A549 (cell line): ENCODE data around the gene MYO1C. TPM values are rescaled to one million over a fixed set of nuclear protein-coding genes. Genes with fewer than 3 reads are reported as not detected.

Source experiments
- CBX2 ChIP-seq: fragments of 200-600 bp; sonication (generic); IDR thresholded peaks from 2 replicates; pipeline ENCODE4 v1.6.1; 2016; ENCODE audit warnings: low read depth, mild to moderate bottlenecking, borderline replicate concordance
- CHD2 ChIP-seq: fragments of 150-350 bp; IDR thresholded peaks from 2 replicates; pipeline ENCODE4 v1.6.1; 2014; ENCODE audit warnings: low read length; ENCODE audit not compliant: partially characterized antibody
- CHD4 ChIP-seq: fragments of 200-600 bp; sonication (generic); IDR thresholded peaks from 2 replicates; pipeline ENCODE4 v1.6.1; 2016; ENCODE audit warnings: antibody characterized with exemption, mild to moderate bottlenecking, borderline replicate concordance
- CTCF ChIP-seq: fragments of >200 bp; sonication (Bioruptor Twin); formaldehyde crosslinking; IDR thresholded peaks from 3 replicates; pipeline ENCODE4 v1.5.1; 2016
- EHF ChIP-seq: fragments of 250-450 bp; sonication (Bioruptor Pico); IDR thresholded peaks from 2 replicates; pipeline ENCODE4 v1.5.0; 2020; ENCODE audit warnings: mild to moderate bottlenecking
- ELK1 ChIP-seq: fragments of 150-350 bp; IDR thresholded peaks from 2 replicates; pipeline ENCODE4 v1.6.1; 2014; ENCODE audit warnings: low read depth, mild to moderate bottlenecking, low read length
- FOXS1 ChIP-seq: fragments of 250-450 bp; sonication (Bioruptor Pico); IDR thresholded peaks from 2 replicates; pipeline ENCODE4 v1.5.0; 2020; ENCODE audit warnings: mild to moderate bottlenecking, moderate library complexity
- GATA3 ChIP-seq: IDR thresholded peaks from 2 replicates; pipeline ENCODE4 v1.6.1; 2012; ENCODE audit warnings: borderline replicate concordance
- HES2 ChIP-seq: fragments of >200 bp; sonication (Bioruptor Twin); formaldehyde crosslinking; IDR thresholded peaks from 2 replicates; pipeline ENCODE4 v1.6.1; 2016
- HOXA7 ChIP-seq: fragments of 250-450 bp; sonication (Bioruptor Pico); IDR thresholded peaks from 2 replicates; pipeline ENCODE4 v1.5.0; 2020; ENCODE audit warnings: mild to moderate bottlenecking, moderate library complexity
- HOXB13 ChIP-seq: fragments of 250-450 bp; sonication (Bioruptor Pico); IDR thresholded peaks from 2 replicates; pipeline ENCODE4 v1.5.0; 2020; ENCODE audit warnings: low read depth, mild to moderate bottlenecking, moderate library complexity
- MAX ChIP-seq: IDR thresholded peaks from 2 replicates; pipeline ENCODE4 v1.6.1; 2012
- MYC ChIP-seq: IDR thresholded peaks from 2 replicates; pipeline ENCODE4 v1.6.1; 2012; ENCODE audit warnings: mild to moderate bottlenecking, inconsistent platforms, low read length, improper control_type of control experiment, borderline replicate concordance
- NFE2L2 ChIP-seq: fragments of 150-350 bp; conservative IDR thresholded peaks from 2 replicates; pipeline ENCODE4 v1.6.1; 2014; ENCODE audit warnings: low read length
- NPAS2 ChIP-seq: fragments of 250-450 bp; sonication (Bioruptor Pico); IDR thresholded peaks from 2 replicates; pipeline ENCODE4 v1.8.0; 2022; ENCODE audit warnings: mild to moderate bottlenecking, moderate library complexity, borderline replicate concordance
- NR3C1 ChIP-seq: fragments of >200 bp; sonication (Bioruptor Twin); formaldehyde crosslinking; IDR thresholded peaks from 3 replicates; pipeline ENCODE4 v1.6.1; 2017
- PBX3 ChIP-seq: IDR thresholded peaks from 2 replicates; pipeline ENCODE4 v1.6.1; 2012
- PHF8 ChIP-seq: fragments of 200-600 bp; sonication (generic); IDR thresholded peaks from 2 replicates; pipeline ENCODE4 v1.6.1; 2016; ENCODE audit warnings: low read depth, mild to moderate bottlenecking, antibody characterized with exemption, moderate library complexity, borderline replicate concordance
- POLR2AphosphoS2 ChIP-seq: conservative IDR thresholded peaks from 2 replicates; pipeline ENCODE4 v1.6.1; 2012; ENCODE audit warnings: low read length, improper control_type of control experiment, inconsistent platforms
- RAD21 ChIP-seq, 2 experiments: fragments of >200 bp in 1 of 2; sonication (Bioruptor Twin) in 1 of 2; formaldehyde crosslinking in 1 of 2; IDR thresholded peaks in 1 of 2; conservative IDR thresholded peaks in 1 of 2; 2 replicates in 1 of 2; 3 replicates in 1 of 2; pipeline ENCODE4 v1.6.1; 2012 to 2018; ENCODE audit warnings: inconsistent platforms in 1 of 2
- REST ChIP-seq: fragments of 200-600 bp; sonication (generic); IDR thresholded peaks from 2 replicates; pipeline ENCODE4 v1.6.1; 2016; ENCODE audit warnings: antibody characterized with exemption, mild to moderate bottlenecking, moderate library complexity
- RFX5 ChIP-seq: fragments of 450-650 bp; IDR thresholded peaks from 2 replicates; pipeline ENCODE4 v1.7.1; 2014; ENCODE audit warnings: antibody characterized with exemption, mild to moderate bottlenecking, moderate library complexity
- SMC3 ChIP-seq: fragments of >200 bp; sonication (Bioruptor Twin); formaldehyde crosslinking; IDR thresholded peaks from 3 replicates; pipeline ENCODE4 v1.6.1; 2018; ENCODE audit warnings: inconsistent platforms
- SREBF2 ChIP-seq: fragments of 450-650 bp; IDR thresholded peaks from 2 replicates; pipeline ENCODE4 v1.6.1; 2014; ENCODE audit warnings: mild to moderate bottlenecking, moderate library complexity
- TP53 ChIP-seq: fragments of 250-450 bp; sonication (Bioruptor Pico); IDR thresholded peaks from 2 replicates; pipeline ENCODE4 v1.5.0; 2021; ENCODE audit warnings: mild to moderate bottlenecking, moderate library complexity
- ZNF302 ChIP-seq: fragments of 250-450 bp; sonication (Bioruptor Pico); IDR thresholded peaks from 2 replicates; pipeline ENCODE4 v1.9.0; 2021; ENCODE audit warnings: inconsistent platforms, mild to moderate bottlenecking, moderate library complexity
- polyA plus RNA-seq, 4 experiments: library from polyadenylated mRNA; depleted of rRNA in 3 of 4; stranded (reverse); fragments of >200 nt; fragmentation: RNase III in 1 of 4; extraction: RNeasy Plus Mini Kit Qiagen cat#74134 plus additional on column Dnase treatment in 1 of 4; gene quantifications; 2 replicates in 3 of 4; 3 replicates in 1 of 4; pipeline ENCODE4 v1.2.3, GENCODE V29; 2011 to 2017

The MYO1C gene
- polyA plus RNA-seq, 2 of the 4 experiments (the other 2 are of a cell fraction): 101 to 123 TPM

GRCh38 chr17:1487939-1488825 lies 4.3 kb downstream of the MYO1C start (continued):
- TF ChIP-seq CTCF (0 out of 3 replicates have a peak, but pooled peaks have one; percentile 16), PHF8 (peak; percentile 50; the same call in 1 of the 2 replicates), TP53 (CRISPR knock-in tag) (0 out of 2 replicates have a peak, but pooled peaks have one; percentile 36), ELK1 (no peak), HOXB13 (no peak), PBX3 (peak; percentile 62; the same call in 1 of the 2 replicates), HES2 (no peak), POLR2AphosphoS2 (no peak), ZNF302 (CRISPR knock-in tag) (no peak), NFE2L2 (no peak), HOXA7 (CRISPR knock-in tag) (no peak; the same call in 1 of the 2 replicates), NR3C1 (no peak), RFX5 (no peak), CHD4 (no peak), SREBF2 (no peak), MYC (peak; percentile 70; the same call in 1 of the 2 replicates), NPAS2 (CRISPR knock-in tag) (no peak), FOXS1 (CRISPR knock-in tag) (no peak), RAD21 (conservative IDR thresholded peaks at IDR 0.05 in 1 of 2, IDR thresholded peaks at IDR 0.05 in 1 of 2) (no peak), MAX (peak; percentile 42; the same call in 1 of the 2 replicates), REST (peak; percentile 39), GATA3 (no peak; the same call in 1 of the 2 replicates), CHD2 (no peak), SMC3 (peak; percentile 32; the same call in 1 of the 3 replicates), CBX2 (no peak), EHF (CRISPR knock-in tag) (no peak)
